Karpas-422 (cell line): ENCODE data around the gene ZFP90. TPM values are rescaled to one million over a fixed set of nuclear protein-coding genes. Genes with fewer than 3 reads are reported as not detected.
"Not testable (repeated sequence)": the region's sequence is repeated elsewhere in the genome, so short reads cannot be mapped to it uniquely, and the experiment has no call there.

Experiments used
- DNase-seq: peaks from one replicate; pipeline ENCODE4 v3.0.0-alpha.2; 2015
- H2AFZ ChIP-seq: fragments of 200-600 bp; sonication (generic); 2 replicates; pipeline ENCODE4 v1.6.1; 2014; ENCODE audit warnings: antibody characterized with exemption, low read length, mixed read lengths
- H3K27ac ChIP-seq: fragments of 200-600 bp; sonication (generic); 2 replicates; pipeline ENCODE4 v1.5.1; 2014; ENCODE audit warnings: mild to moderate bottlenecking, low read length, moderate library complexity
- H3K27me3 ChIP-seq: fragments of 200-600 bp; sonication (generic); 2 replicates; pipeline ENCODE4 v1.6.1; 2014; ENCODE audit warnings: low read length, mixed read lengths
- H3K36me3 ChIP-seq: fragments of 200-600 bp; sonication (generic); 2 replicates; pipeline ENCODE4 v1.6.1; 2014; ENCODE audit warnings: low read length, mixed read lengths; ENCODE audit not compliant: insufficient read depth
- H3K4me1 ChIP-seq: fragments of 200-600 bp; sonication (generic); 2 replicates; pipeline ENCODE4 v1.6.1; 2014; ENCODE audit warnings: mild to moderate bottlenecking, low read length, mixed read lengths
- H3K4me2 ChIP-seq: fragments of 200-600 bp; sonication (generic); 2 replicates; pipeline ENCODE4 v1.6.1; 2014; ENCODE audit warnings: low read length, low read depth, mild to moderate bottlenecking; ENCODE audit not compliant: poor library complexity, severe bottlenecking
- H3K4me3 ChIP-seq: fragments of 200-600 bp; sonication (generic); 2 replicates; pipeline ENCODE4 v1.5.1; 2014; ENCODE audit warnings: mild to moderate bottlenecking, antibody characterized with exemption, low read length, mixed read lengths
- H3K79me2 ChIP-seq: fragments of 200-600 bp; sonication (generic); 2 replicates; pipeline ENCODE4 v1.6.1; 2014; ENCODE audit warnings: mild to moderate bottlenecking, low read length, mixed read lengths
- H3K9ac ChIP-seq: fragments of 200-600 bp; sonication (generic); 2 replicates; pipeline ENCODE4 v1.6.0; 2014; ENCODE audit warnings: low read length
- H3K9me2 ChIP-seq: fragments of 200-600 bp; sonication (generic), shearing (Covaris generic); replicated peaks from 2 replicates; pipeline ENCODE4 v1.6.0; 2014; ENCODE audit warnings: mild to moderate bottlenecking, low read length, moderate library complexity; ENCODE audit not compliant: insufficient read depth
- H3K9me3 ChIP-seq: fragments of 300-700, 200-600 bp; sonication (generic); 2 replicates; pipeline ENCODE4 v1.6.1; 2014; ENCODE audit warnings: low read length, mixed read lengths
- H4K20me1 ChIP-seq: fragments of 200-600 bp; sonication (generic); 2 replicates; pipeline ENCODE4 v1.6.1; 2014; ENCODE audit warnings: mild to moderate bottlenecking, antibody characterized with exemption, low read length, low read depth; ENCODE audit not compliant: insufficient read depth
- total RNA-seq: library from RNA; depleted of rRNA; stranded (reverse); fragments of >200 nt; shearing (Covaris generic); gene quantifications from 2 replicates; pipeline ENCODE4 v1.2.3, GENCODE V29; 2014; ENCODE audit warnings: low replicate concordance

ZFP90 gene
- total RNA-seq, 1 experiment from 2014 or later = 34.8 TPM

GRCh38 chr16:68494261-68494660 lies 44.8 kb upstream of the ZFP90 start:
- not testable (repeated sequence) for H3K9me2 ChIP-seq, H4K20me1 ChIP-seq, H3K4me3 ChIP-seq, DNase-seq, H3K9me3 ChIP-seq, H3K36me3 ChIP-seq, H3K27me3 ChIP-seq, H3K27ac ChIP-seq, H3K79me2 ChIP-seq, H2AFZ ChIP-seq, H3K4me2 ChIP-seq, H3K9ac ChIP-seq
- peaks cover 46% of the 10 kb centered on the region for H3K4me1 ChIP-seq

DNA sequence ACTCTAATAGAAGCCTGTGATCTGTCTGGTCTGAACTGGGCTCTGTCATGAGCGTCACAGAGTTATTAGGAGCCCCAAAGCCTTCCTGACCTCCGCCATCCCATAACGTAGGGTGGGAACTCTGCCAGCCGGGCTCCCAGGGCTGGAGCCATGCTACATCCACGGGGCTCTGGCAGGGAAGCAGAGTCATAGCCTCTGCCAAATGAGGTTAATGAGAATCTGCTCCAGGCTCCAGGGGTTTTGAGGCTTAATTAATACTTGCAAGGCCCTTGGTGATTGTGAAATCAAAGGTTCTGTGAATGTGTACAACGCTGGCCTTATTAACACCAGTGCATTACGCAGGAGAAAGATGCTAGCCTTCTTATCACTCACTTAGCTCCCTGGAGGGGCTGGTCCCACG lies 42.4 kb upstream of the ZFP90 start:
- peaks cover 5% of the 10 kb centered on the region; the same call in 1 of the 2 replicates for H3K9me3 ChIP-seq
- no peaks in the 10 kb centered on the region; the same call in 1 of the 2 replicates for H3K36me3 ChIP-seq
- 0 out of 2 replicates have a peak, but pooled peaks cover under 1% of the 10 kb centered on the region for H3K27me3 ChIP-seq
- H3K9me2 ChIP-seq = no peaks in the 10 kb centered on the region
- H2AFZ ChIP-seq = no peak overlapping the region
- no peaks in the 10 kb centered on the region for H3K79me2 ChIP-seq
- H3K27ac ChIP-seq = no peak overlapping the region
- no peak for DNase-seq
- H3K4me3 ChIP-seq = no peak overlapping the region
- no peaks in the 10 kb centered on the region for H4K20me1 ChIP-seq
- no peak overlapping the region for H3K9ac ChIP-seq
- H3K4me1 ChIP-seq = peaks cover 25% of the 10 kb centered on the region
- no peak overlapping the region for H3K4me2 ChIP-seq

GRCh38 chr16:68499006-68499405 lies 40.1 kb upstream of the ZFP90 start:
- Histone ChIP-seq H3K9ac (no peak overlapping the region), H3K4me2 (no peak overlapping the region), H3K36me3 (no peaks in the 10 kb centered on the region; the same call in 1 of the 2 replicates), H3K4me1 (peaks cover 2% of the 10 kb centered on the region), H3K4me3 (no peak overlapping the region), H3K79me2 (no peaks in the 10 kb centered on the region), H2AFZ (no peak overlapping the region), H3K9me3 (peaks cover 5% of the 10 kb centered on the region; the same call in 1 of the 2 replicates), H3K27ac (no peak overlapping the region), H3K27me3 (peaks cover 3% of the 10 kb centered on the region; the same call in 1 of the 2 replicates), H4K20me1 (no peaks in the 10 kb centered on the region), H3K9me2 (no peaks in the 10 kb centered on the region)
- DNase-seq = no peak

- DNase-seq = no peak
- no peaks in the 10 kb centered on the region for H3K4me1 ChIP-seq
- no peaks in the 10 kb centered on the region for H3K9me3 ChIP-seq
- H3K27ac ChIP-seq = no peak overlapping the region
- no peak overlapping the region for H3K9ac ChIP-seq
- peaks cover 3% of the 10 kb centered on the region; the same call in 1 of the 2 replicates for H3K27me3 ChIP-seq
- H3K36me3 ChIP-seq = no peaks in the 10 kb centered on the region
- no peak overlapping the region for H2AFZ ChIP-seq
- no peaks in the 10 kb centered on the region for H4K20me1 ChIP-seq
- H3K4me3 ChIP-seq = no peak overlapping the region
- no peaks in the 10 kb centered on the region for H3K9me2 ChIP-seq
- no peak overlapping the region for H3K4me2 ChIP-seq
- H3K79me2 ChIP-seq = no peaks in the 10 kb centered on the region
Observed at GRCh38 chr16:68503334-68503733, 35.8 kb upstream of the ZFP90 start.

DNA sequence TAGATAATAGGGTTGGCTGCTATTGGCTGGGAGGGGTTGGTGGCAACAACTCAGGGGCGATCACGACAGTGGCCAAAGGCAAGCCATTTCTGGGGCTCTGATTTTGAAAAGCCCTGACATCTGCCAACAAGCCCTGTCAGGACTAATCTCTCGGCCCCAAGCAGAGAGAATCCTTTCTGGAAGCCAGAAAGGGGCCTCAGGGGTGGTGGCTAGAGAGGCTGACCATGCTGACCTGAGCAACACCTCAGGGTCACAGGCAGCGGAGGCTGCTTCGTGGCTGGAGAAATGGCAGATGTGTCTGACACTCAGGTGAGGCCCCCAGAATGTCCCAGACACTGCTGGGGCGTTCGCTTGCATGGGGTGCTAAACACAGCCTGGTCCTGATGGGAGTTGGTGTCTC lies 35.0 kb upstream of the ZFP90 start:
- Histone ChIP-seq H3K4me2 (no peak overlapping the region), H4K20me1 (no peaks in the 10 kb centered on the region), H3K9ac (no peak overlapping the region), H3K79me2 (no peaks in the 10 kb centered on the region), H3K27me3 (peaks cover 3% of the 10 kb centered on the region; the same call in 1 of the 2 replicates), H3K36me3 (no peaks in the 10 kb centered on the region), H3K9me3 (no peaks in the 10 kb centered on the region), H2AFZ (no peak overlapping the region), H3K4me3 (no peak overlapping the region), H3K9me2 (no peaks in the 10 kb centered on the region), H3K4me1 (no peaks in the 10 kb centered on the region), H3K27ac (no peak overlapping the region)
- DNase-seq = no peak

DNA sequence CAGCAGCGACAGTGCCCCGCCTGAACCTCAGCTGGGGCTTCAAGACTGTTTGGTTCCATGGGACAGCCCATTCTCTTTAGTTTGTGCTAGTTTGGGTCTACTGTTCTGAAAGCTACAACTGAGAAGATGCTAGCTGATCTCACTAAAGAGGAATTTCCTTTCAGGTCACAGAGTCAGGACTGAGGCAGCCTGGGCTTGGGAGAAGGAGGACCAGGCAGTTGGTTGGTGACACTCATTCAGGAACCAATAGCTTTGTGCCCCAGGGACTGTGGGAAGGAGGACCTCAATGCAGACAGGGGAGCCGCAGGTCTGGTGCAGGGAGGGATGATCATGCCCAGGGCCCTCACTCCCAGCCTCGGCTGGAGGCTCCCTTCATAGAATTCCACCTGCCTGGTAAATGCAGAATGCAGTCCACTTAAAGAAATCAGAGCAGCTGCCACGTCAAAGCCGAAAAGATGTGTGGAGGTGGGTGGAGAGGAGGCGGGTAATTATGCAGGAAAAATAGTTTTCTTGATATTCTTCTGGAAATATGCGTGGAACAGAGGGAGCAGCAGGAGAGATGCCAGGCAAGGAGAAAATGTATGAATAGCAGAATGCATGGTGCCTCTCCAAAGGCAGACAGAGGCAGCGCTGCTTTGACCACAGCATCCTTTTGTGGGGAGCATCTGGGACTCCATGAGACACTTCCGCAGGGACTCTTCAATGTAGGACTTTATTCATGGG lies 32.6 kb upstream of the ZFP90 start:
- no peaks in the 10 kb centered on the region for H3K9me3 ChIP-seq
- H3K27me3 ChIP-seq = peaks cover 3% of the 10 kb centered on the region; the same call in 1 of the 2 replicates
- H3K79me2 ChIP-seq = no peaks in the 10 kb centered on the region

GRCh38 chr16:68508013-68508412 lies 31.1 kb upstream of the ZFP90 start:
- no peak overlapping the region for H3K9ac ChIP-seq
- no peaks in the 10 kb centered on the region for H3K27me3 ChIP-seq
- H3K4me3 ChIP-seq = no peak overlapping the region
- H3K9me3 ChIP-seq = no peaks in the 10 kb centered on the region
- H2AFZ ChIP-seq = no peak overlapping the region
- peaks cover 9% of the 10 kb centered on the region for H3K4me1 ChIP-seq
- no peak overlapping the region for H3K4me2 ChIP-seq
- no peaks in the 10 kb centered on the region for H3K9me2 ChIP-seq
- no peaks in the 10 kb centered on the region for H3K36me3 ChIP-seq
- H3K27ac ChIP-seq = no peak overlapping the region
- H4K20me1 ChIP-seq = no peaks in the 10 kb centered on the region
- DNase-seq = no peak
- H3K79me2 ChIP-seq = no peaks in the 10 kb centered on the region

More for the DNA sequence above, 32.6 kb upstream of the ZFP90 start:
- Histone ChIP-seq H3K9me2 (no peaks in the 10 kb centered on the region), H3K36me3 (no peaks in the 10 kb centered on the region), H3K27ac (no peak overlapping the region), H4K20me1 (no peaks in the 10 kb centered on the region), H3K4me1 (no peaks in the 10 kb centered on the region), H3K4me3 (no peak overlapping the region), H3K9ac (no peak overlapping the region), H3K4me2 (no peak overlapping the region), H2AFZ (no peak overlapping the region)
- no peak for DNase-seq

DNA sequence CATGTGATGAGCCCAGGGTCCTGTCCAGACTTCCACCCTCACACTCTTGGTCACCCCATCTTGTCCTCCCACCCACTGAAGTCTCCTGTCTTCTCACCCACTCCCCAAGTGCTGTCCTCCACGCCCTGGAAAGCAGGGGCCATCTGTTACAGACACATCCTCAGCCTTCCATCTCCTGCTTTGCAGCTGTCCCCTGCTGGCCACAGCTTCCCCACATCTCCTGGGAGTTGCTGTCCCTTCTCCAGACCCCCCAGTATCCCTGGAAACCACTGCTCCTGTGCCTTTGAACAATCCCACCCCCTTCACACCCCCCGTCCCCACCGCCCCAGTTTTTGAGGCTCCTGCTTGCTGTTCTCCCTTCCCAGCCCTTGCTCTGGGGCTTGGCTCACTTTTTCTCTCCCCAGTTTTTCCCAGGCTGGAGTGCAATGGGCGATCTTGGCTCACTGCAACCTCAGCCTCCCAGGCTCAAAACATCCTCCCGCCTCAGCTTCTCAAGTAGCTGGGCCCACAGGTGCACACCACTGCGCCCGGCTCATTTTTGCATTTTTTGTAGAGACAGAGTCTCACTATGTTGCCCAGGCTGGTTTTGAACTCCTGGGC lies 30.4 kb upstream of the ZFP90 start:
- Histone ChIP-seq H3K79me2 (no peaks in the 10 kb centered on the region), H3K36me3 (no peaks in the 10 kb centered on the region), H4K20me1 (no peaks in the 10 kb centered on the region), H3K4me1 (peaks cover 9% of the 10 kb centered on the region), H3K4me3 (no peak overlapping the region), H3K4me2 (no peak overlapping the region), H3K9me2 (no peaks in the 10 kb centered on the region), H3K27ac (no peak overlapping the region), H3K9ac (no peak overlapping the region), H2AFZ (no peak overlapping the region), H3K9me3 (no peaks in the 10 kb centered on the region), H3K27me3 (no peaks in the 10 kb centered on the region)
- DNase-seq = no peak
